Stimulated activated memory B cell treated with anti-CD40 and anti-IgM and Interleukin-4, amounts not matched to agents 10 μg/mL and 1 μg/mL and 100 μg/mL, for 72 hours (primary cell): Measurements from ENCODE around the gene PDS5B.
"Not testable (repeated sequence)": the region's sequence is repeated elsewhere in the genome, so short reads cannot be mapped to it uniquely, and the experiment has no call there.

Experiments used
- ATAC-seq: fragments of 150-1000 bp; cut with Tn5 transposase; 2 replicates; pipeline ENCODE4 v1.10.0; 2021
- H3K27ac Mint-ChIP-seq: one replicate; pipeline ENCODE4 v1.8.0; 2022; ENCODE audit warnings: mild to moderate bottlenecking, mixed read lengths
- H3K27me3 Mint-ChIP-seq: one replicate; pipeline ENCODE4 v1.8.0; 2022; ENCODE audit warnings: mixed read lengths
- H3K36me3 Mint-ChIP-seq: one replicate; pipeline ENCODE4 v1.8.0; 2022; ENCODE audit warnings: mixed read lengths
- H3K4me1 Mint-ChIP-seq: one replicate; pipeline ENCODE4 v1.8.0; 2022; ENCODE audit warnings: mixed read lengths
- H3K4me3 Mint-ChIP-seq: one replicate; pipeline ENCODE4 v1.8.0; 2022; ENCODE audit warnings: mild to moderate bottlenecking, moderate library complexity, mixed read lengths
- H3K9me3 Mint-ChIP-seq: one replicate; pipeline ENCODE4 v1.8.0; 2022; ENCODE audit warnings: mixed read lengths

The PDS5B gene

GRCh38 chr13:32821149-32821688, 235.0 kb downstream of the PDS5B start:
- Mint-ChIP-seq H3K4me1 (no peaks in the 10 kb centered on the region), H3K27ac (no peak overlapping the region), H3K4me3 (no peak overlapping the region), H3K36me3 (no peaks in the 10 kb centered on the region), H3K9me3 (no peaks in the 10 kb centered on the region), H3K27me3 (peaks cover 14% of the 10 kb centered on the region)
- peak; percentile 36 for ATAC-seq

- Mint-ChIP-seq H3K4me1 (no peaks in the 10 kb centered on the region), H3K4me3 (no peak overlapping the region), H3K36me3 (no peaks in the 10 kb centered on the region), H3K27ac (no peak overlapping the region), H3K27me3 (peaks cover 14% of the 10 kb centered on the region), H3K9me3 (no peaks in the 10 kb centered on the region)
- no peak for ATAC-seq
These were observed 236.5 kb downstream of the PDS5B start for GRCh38 chr13:32822771-32823170.

- no peak for ATAC-seq
- Mint-ChIP-seq H3K27ac (no peak overlapping the region), H3K36me3 (no peaks in the 10 kb centered on the region), H3K9me3 (no peaks in the 10 kb centered on the region), H3K4me3 (no peak overlapping the region), H3K27me3 (peaks cover 10% of the 10 kb centered on the region), H3K4me1 (no peaks in the 10 kb centered on the region)
These were observed 237.3 kb downstream of the PDS5B start for GRCh38 chr13:32823597-32823996.

- Mint-ChIP-seq H3K36me3 (no peaks in the 10 kb centered on the region), H3K4me3 (no peak overlapping the region), H3K4me1 (no peaks in the 10 kb centered on the region), H3K9me3 (no peaks in the 10 kb centered on the region), H3K27ac (no peak overlapping the region), H3K27me3 (peaks cover 10% of the 10 kb centered on the region)
- no peak for ATAC-seq
These were observed 237.8 kb downstream of the PDS5B start for GRCh38 chr13:32824061-32824460.

GRCh38 chr13:32824675-32825074, 238.4 kb downstream of the PDS5B start:
- Mint-ChIP-seq H3K9me3 (no peaks in the 10 kb centered on the region), H3K4me1 (no peaks in the 10 kb centered on the region), H3K27ac (no peak overlapping the region), H3K4me3 (no peak overlapping the region), H3K27me3 (peaks cover 10% of the 10 kb centered on the region), H3K36me3 (no peaks in the 10 kb centered on the region)
- ATAC-seq, result no peak

- no peaks in the 10 kb centered on the region for H3K9me3 Mint-ChIP-seq
- H3K27me3 Mint-ChIP-seq, result peaks cover 10% of the 10 kb centered on the region
These were observed 239.2 kb downstream of the PDS5B start for GRCh38 chr13:32825481-32825880.

GRCh38 chr13:32826372-32826771, 240.1 kb downstream of the PDS5B start:
- not testable (repeated sequence) for H3K27me3 Mint-ChIP-seq, ATAC-seq, H3K4me1 Mint-ChIP-seq, H3K36me3 Mint-ChIP-seq, H3K9me3 Mint-ChIP-seq, H3K27ac Mint-ChIP-seq, H3K4me3 Mint-ChIP-seq

More at GRCh38 chr13:32825481-32825880, 239.2 kb downstream of the PDS5B start:
- no peaks in the 10 kb centered on the region for H3K36me3 Mint-ChIP-seq
- H3K4me1 Mint-ChIP-seq, result no peaks in the 10 kb centered on the region
- H3K4me3 Mint-ChIP-seq, result no peak overlapping the region
- H3K27ac Mint-ChIP-seq, result no peak overlapping the region
- no peak for ATAC-seq
